ENCODE measurements around the gene ARHGEF11.

ARHGEF11 gene

DNA sequence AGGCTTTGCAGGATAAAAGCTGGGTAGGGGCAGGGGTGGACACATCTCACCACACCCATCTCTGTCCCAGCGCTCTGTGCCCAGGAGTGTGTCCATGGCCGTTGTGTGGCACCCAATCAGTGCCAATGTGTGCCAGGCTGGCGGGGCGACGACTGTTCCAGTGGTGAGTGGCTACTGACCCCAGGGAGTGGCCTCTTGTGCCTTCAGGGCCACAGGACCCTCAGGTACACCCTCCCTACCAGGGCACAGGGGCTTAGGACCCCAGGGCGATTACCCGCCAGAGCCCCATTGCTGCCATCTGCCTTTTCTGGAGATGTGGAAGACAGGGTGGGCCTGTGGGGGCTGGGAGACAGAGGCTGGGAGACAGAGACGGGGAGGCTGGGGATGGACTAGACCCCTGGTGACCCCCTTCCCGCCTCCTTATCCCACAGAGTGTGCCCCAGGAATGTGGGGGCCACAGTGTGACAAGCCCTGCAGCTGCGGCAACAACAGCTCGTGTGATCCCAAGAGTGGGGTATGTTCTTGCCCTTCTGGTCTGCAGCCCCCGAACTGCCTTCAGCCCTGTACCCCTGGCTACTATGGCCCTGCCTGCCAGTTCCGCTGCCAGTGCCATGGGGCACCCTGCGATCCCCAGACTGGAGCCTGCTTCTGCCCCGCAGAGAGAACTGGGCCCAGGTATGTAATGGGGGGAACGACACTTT lies 139.2 kb downstream of the ARHGEF11 start:
- no peak for DNase-seq

DNA sequence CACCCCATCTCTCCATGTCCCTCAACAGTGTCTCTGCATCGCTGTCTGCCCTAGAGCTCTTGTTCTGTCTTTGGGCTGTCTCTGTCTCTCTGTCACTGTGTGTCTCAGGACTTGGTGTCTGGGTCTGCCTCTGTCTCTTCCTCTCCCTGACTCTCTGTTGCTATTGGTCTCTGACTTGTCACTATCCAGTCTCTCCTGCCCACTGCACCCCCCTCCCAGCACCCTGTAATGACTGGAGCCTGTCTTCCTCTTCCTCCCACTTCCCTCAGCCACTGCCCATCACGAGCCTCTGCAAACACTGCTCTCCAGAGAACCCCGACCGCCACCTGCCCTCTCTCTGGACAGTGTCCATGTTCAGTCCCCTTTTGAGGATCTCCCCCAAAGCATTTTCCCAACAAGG lies 139.9 kb downstream of the ARHGEF11 start:
- no peak for DNase-seq

DNA sequence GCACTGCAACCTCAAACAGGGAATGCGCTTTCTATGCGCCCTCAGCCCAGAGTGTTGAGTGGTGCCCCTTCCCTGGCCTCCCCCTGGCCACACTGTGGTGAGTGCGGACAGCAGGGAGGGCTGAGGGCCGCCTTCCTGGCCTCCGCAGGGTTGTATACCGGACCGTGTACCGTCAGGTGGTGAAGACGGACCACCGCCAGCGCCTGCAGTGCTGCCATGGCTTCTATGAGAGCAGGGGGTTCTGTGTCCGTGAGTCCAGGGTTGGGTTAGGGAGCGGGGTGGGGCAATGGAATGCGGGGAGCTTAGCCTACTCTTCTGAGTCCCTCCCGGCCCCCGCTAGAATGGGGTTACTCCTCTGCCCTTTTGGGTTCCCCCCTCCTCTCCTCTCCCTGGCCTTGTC lies 140.4 kb downstream of the ARHGEF11 start:
- no peak for DNase-seq

DNA sequence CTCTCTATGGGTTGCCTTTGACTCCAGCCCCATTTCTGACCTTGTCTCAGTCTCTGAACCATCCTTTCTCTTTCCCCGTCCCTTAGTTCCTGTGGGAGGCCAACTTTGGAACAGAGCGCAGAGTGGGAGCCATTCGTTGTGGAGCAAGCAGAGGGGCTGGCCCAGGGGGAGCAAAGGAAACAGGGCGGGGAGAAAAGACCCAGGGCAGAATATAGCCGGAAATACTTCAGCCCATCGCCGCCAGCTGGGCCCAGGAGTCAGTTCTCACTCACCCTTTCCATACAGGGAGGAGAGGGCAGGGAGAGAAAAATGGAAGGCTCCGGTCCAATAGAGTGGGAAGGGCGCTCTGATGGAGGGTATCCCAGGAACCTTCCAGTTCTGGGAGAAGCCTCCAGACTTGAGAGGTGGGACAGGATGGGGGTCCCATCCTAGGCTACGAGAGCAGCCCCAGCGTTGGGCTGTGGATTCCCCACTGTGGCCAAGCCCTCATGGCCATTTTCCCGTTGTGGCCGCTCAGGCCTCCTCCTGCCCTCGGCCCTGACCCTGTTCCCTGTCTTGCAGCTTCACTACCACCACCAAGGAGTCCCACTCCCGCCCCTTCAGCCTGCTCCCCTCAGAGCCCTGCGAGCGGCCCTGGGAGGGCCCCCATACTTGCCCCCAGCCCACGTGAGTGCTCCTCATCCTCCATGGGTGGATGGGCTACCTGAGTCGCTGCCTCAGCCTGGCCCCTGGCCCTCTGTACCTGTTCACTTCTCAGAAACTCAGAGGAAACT lies 141.2 kb downstream of the ARHGEF11 start:
- DNase-seq, result no peak

DNA sequence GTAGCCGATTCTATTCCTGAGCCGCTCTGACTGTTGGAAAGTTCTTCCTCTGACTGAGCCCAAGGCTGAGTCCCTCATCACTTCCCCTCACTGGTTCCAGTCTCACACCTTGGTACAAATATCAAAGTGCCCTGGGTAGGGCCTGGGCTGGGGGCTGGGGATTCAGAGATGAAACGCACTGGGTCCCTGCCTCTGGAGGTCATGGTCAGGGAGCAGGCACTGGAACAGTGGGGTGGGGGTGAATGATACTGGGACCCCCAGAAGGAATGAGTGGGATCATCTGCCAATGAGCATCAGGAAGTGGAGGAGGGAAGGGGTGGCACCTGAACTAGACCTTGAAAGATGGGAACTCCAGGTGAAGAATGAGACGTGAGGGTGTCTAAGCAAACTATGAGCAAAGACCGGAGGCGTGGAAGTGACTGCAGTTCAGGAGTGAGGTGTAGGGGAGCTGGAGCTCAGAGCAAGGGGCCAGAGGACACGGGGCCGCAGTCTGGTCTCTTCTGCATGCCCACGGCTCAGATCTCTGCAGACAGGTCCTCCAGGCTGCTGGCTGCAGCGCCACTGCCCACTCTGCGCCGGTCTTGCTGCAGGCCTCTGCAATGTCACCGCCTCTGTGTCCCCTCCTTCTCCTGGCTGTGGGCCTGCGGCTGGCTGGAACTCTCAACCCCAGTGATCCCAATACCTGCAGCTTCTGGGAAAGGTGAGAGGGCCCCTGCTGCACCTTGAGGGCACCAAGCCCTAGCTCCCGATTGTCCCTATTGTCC lies 142.0 kb downstream of the ARHGEF11 start:
- no peak for DNase-seq

DNA sequence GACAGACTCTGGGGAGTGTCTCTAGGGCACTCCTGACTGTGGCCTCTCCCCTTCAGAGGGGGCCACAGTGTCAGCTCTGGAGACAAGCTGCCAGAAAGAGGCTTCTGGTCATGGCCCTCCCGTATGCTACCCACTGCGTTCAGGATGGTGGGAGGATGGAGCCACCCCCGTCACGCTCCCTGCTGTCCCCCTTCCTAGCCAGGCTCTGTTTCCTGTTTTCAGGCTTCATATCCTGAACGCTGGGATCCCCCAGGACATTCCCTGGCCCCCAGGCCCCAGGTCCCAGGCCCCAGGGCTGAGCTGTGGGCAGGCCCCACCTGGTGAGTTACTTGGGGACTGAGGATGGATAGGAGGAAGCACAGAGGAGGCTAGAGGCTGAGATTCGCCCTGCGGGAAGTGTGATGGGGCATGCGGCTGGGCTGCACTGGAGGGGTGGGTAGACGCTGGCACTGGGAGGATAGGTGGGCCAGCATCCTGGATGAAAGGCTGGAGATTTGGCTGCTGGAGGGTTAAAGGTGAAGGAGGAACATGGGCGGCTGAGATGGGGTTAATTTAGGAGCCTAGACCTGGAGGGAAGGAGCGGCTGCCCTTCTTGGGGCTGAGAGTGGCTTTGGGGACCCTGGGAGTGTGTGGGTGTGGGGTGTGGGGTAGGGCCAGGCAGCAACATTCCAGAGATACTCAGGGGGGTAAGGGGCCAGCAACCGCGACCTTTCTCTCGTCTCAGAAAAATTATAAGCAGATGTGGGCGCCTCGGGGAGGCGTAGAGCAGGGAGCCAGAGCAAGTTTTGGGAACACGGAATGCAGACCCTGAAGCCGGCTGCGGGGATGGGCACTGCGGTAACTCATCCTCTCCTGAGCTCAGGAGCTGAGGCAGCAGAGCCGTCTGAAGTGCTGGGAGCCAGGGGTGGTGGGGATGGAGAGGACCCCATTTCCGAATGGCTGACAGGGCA lies 143.3 kb downstream of the ARHGEF11 start:
- no peak for DNase-seq

DNA sequence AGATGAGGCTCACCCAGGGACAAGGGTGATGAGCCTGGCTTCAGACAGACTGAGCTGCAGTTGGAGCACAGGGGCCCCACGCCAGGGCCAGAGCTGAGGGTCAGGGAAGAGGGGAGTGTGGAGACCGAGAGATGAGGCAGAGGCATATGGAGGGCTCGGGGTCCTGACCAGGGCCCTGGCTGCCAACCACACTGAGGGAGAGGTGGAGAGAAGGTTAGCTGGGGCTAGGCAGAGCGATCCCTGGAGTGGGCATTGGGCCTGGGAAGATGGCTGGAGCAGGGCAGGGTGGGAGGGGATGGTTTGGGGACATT lies 144.0 kb downstream of the ARHGEF11 start:
- DNase-seq, result no peak

DNA sequence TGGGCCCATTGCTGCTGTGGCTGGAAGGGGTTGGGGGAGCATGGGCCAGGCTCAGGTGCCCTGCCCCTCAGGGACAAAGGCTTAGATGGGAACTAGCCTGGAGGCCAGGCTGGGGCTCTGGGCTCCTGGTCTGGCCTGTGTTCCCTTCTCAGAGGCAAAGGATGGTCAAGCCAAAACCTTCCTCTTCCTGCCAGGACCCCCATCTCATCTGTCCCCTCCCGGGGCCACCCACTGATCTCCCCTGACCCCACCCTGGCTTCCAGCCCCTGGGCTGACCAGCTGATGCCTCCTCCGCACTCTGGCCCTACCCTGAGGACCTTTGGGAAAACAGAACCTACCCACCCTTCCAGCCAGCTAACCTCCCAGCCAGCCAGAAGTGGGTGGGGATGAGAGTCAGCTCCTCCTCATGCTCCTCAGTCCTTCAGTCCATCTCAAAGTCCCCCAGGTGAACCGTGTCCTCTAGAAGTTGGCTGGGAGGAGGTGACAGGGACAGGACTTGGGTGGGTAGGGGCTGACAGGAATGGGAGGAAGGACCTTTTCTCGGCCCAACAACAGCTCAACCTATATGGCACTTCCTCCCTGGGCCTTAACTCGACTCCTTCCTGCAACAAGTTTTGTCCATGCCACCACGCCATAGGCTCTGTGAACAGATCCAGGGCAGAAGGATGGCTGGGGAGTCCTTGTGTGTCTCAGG lies 144.5 kb downstream of the ARHGEF11 start:
- no peak for DNase-seq

DNA sequence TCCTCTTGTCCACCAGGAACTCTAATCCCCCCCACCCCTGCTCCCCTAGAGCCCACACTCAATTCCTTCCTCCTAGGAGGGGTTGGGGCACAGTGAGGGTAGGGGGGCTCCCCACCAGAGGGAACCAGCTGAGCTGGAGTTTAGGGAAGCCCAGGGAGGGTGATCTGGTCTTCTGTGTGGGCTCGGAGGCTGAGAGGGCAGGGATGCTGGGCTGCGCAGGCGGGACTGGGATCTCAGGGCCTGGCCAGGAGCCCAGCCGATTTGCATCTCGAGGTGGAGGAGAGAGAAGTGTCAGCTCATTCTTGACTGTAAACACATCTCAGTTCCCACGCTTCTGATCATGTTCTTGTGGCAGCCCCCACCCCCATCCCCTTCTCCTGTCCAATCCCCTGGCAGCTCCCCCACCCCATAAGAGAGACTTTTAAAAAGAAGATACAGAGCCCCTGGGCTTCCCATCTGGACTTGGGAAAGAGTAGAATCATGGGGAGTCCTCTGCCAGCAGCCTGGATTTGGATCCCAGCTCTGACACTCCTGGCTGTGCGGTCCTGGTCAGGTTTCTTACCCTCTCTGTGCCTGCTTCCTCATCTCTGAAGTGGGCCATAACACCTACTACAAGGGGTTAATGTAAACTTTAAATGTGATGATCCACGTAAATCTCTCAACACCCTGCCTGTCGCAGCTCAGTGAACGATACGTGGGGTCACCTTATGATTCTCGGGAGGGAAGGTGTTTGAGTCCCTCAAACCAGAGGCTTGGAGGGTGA lies 145.4 kb downstream of the ARHGEF11 start:
- DNase-seq, result no peak

DNA sequence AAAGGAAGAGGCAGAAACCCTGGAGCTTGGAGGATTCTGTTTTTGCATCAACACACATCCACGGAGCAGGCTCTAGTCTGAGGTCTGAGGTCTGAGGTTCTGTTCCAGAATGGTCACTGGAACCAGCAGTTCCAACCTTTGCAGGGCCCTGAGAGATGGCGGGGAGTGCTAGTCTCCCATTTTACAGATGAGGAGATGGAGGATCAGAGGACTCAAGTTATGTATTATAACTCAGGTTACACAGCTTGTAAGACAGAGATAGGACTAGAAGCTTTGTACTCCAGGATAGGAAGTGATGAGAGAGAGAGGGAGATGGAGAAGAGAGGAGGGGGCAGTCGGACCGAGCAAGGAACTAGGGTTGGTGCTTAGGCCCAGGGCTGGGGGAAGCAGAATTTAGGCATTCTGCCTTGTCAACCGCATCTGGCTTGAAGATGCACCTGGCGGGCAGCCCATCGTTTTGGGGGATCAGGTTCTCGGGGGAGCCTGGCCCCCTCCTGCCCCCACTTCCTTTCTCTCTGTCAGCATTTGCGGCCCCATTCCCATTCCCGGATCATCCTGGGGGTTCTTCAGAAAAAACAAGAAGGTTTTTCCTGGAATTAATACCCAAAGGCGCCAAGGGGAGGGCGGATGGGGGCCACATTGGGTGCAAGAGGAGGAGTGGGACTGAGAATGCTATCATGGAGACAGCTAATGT lies 146.4 kb downstream of the ARHGEF11 start:
- no peak for DNase-seq

DNA sequence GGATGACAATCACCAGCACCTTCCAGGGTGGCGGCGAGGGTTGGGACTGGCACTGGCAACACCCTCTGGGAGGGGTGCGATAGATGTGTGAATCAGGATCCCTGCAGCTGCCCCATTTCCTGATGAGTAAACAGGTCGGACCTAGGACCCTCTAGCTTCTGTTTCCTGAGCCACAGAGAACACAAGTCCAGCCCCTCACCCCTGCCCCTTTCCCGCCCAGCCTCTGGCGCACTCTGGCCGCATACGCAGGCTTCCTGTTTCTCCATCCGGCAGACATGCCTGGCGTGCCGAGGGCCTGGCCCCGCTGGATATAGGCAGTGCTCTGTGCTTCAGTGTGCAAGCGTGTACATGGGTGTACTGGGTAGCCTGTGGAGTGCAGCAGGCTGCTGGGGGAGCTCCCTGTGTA lies 147.4 kb downstream of the ARHGEF11 start:
- no peak for DNase-seq

DNA sequence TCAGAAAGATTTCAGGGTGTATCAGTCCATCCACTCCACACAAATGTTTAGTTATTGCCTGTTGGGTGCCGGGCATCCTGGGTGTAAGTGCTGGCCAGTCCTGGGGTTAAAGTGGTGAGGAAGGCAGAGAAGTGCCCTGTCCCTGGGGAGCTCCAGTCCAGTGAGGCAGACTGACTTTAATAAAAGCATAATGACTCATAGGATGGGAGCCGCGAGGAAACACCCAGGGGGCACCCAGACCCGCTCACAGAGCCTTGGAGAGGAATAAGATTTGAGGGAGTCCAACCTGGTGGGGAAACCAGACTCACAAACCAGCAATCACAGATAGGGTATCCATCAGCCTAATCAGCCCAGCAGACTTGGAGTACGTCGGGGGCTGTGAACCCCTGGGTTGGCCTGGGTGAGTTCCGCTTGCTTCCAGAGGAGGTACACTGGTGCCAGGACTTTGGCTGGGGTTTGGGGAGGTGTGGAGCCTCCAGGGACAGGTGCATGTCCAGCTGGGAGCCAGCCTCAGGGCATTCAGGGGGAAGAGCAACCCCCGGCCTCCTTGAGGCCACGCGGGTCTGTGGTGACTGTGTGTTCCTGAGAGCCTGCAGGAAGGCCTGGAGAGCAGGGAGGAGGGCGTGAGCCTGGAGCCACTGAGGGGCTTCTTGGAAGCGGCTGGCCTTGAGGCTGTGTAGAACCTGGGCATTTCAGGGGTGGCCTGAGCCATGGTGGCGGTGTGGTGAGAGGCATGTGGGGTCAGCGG lies 148.3 kb downstream of the ARHGEF11 start:
- no peak for DNase-seq

DNA sequence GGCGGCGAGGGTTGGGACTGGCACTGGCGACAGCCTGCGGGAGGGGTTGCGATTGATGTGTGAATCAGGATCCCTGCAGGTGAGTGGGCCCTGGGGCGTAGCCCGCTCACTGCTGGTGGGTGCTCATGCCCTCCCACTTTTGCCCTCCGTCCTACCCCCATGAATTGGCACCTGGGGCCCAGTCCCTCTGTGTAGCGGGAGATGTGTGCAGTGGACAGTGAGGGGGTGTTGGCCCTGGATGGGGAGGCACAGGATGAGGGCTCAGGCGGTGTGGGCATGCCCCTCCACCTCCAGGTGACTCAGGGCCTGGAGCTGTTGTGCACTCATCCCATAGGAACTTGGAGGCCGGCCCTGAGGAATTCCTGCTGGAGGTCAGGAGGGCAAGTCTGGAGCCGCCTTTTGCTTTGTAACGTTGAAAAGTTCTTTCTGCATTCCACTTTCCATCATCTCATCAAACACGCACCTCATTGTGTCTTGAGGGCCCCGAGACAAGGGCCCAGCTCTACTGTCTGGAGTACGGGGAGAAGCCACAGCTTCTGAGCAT lies 149.0 kb downstream of the ARHGEF11 start:
- no peak for DNase-seq

DNA sequence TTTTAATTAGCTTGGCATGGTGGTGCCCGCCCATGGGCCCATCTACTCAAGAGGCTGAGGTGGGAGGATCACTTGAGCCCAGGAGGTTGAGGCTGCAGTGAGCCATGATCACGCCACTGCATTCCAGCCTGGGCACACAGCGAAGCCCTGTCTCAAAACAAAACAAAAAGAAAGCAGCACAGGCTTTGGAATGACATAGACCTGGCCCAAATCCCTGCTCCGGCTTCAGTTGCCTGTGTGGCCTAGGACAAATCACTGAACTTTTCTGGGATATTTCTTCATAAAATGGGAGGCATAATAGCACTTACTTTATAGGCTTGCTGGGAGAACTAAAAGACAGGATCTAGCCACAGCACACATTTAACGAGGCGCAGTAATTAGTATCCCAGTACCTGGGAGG lies 149.6 kb downstream of the ARHGEF11 start:
- DNase-seq, result no peak

DNA sequence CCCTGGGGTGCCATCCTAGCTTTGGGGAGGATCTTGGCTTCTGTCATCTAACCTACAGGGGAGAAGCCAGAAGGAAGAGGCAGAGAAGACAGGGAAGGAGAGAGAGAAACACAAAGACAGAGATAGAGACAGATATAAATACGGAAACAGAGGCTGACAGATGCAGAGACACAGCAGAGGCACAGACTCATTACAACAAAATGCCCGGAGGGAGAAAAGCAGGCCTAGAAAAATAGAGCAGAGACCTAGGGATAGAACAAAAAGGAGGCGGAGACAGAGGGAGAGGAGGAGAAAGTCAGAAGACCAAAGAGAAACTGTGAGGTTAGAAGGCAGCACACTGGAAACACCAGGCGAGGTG lies 150.1 kb downstream of the ARHGEF11 start:
- no peak for DNase-seq

DNA sequence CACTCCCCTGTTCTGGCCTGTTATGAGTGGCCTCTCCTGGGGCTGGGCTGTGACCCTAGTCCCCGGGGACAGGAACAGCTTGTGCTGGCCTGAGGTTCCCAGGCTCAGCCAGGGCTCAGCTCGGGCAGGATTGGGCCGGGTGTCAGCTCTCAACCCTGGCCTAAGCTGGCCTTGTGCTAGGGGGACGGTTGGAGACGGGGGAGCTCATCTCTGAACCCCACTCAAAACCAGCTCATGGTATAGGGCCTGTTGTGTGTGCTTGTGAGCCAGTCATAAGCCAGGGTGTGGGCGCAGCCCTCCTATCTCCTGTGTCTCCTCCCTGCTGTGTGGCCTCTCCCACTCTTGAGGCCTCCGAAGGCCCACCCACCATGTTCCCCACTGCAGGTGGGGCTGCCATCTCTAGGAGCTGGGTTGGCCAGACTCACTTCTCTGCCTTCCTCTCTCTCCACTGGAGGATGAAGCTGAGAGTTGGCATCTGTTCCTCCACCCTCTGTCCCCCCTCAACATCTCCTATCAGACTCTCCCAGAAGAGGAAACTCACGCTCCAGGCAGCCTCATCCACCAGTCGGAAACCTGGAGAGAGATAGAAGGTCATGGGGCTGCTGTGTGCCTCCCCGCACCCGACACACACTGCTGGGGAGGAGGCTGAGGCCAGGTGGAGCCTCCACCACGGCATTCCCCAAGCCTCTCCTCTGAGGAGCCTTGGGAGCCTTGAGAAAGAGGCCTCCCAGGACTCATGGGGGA lies 150.7 kb downstream of the ARHGEF11 start:
- DNase-seq, result no peak

DNA sequence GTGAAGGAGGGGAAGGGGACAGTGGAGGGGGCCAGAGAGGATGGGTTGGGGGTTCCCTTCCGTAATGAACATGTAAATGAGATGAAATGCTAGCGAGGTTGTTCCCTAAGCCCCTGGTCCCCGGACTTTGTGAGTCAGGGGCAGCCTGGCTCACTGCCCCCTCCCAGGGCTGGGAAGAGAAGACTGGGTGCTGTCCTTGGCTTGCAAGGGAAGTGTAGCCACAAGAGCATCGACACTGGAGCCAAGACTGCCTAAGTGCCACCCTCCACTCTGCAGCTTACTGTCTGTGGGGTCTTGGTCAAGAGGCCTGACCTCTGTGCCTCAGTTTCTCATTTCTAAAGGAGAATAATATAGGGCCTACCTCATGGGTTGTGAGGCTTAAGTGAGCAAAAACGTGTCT lies 151.5 kb downstream of the ARHGEF11 start:
- DNase-seq, result no peak

DNA sequence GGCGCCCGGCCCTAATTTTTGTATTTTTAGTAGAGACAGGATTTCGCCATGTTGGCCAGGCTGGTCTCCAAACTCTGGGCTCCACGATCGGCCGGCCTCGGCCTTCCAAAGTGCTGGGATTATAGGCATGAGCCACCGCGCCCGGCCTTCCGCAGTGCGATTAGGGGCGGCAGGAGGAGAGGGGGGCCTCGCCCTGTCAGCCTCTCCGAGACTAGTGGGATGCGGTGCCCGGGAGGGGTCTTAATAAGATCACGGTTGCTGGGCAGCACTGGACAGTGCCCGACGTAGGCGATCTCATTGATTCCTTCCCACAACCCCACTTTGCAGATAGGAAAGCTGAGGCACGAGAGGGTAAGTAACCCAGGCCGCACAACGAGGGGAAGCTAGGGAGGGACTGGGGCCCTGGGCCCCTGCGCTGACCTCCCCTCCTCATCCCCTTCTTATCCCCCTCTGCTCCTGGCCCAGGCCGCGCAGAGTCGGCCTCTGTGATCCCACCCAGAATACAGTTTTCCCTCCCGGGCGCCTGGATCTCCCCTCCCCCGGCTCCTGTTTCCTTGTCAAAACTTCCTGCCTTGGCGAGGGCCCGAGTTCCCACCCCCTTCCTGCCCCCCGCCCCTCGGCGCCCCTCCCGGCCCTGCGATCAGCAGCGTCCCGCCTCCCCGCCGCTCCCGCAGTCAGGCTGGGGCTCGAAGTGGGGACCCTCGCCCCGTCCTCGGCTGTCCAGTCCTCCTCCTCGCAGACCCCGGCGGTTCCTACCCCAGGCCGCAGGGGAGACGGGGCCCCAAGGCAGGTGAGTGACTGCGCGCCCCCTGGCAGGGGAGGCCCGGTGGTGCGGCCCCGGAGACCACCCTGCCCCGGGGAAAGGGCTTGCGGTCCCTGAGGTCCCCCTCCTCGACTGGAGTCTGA lies 152.2 kb downstream of the ARHGEF11 start, which contains the start of gene PEAR1:
PEAR1 (plus strand) TSS at position 671 of the 906 bp plus-strand sequence. CDS start 10,209 bp downstream, outside the sequence.
- DNase-seq, result no peak
